Bronchial epithelial cell (primary cell): ENCODE measurements around the gene TMEM132C. TPM values are rescaled to one million over a fixed set of nuclear protein-coding genes. Genes with fewer than 3 reads are reported as not detected.

ENCODE experiments used
- DNase-seq: peaks from one replicate; pipeline ENCODE4 v3.0.0-alpha.2; 2010; ENCODE audit warnings: low read depth
- FAIRE-seq: peaks from 2 replicates; lab custom pipeline; 2011; peaks lifted over from hg19 to GRCh38; lab: Jason Lieb, UNC
- H3K27me3 ChIP-seq: 2 replicates; pipeline ENCODE4 v1.5.1; 2011; ENCODE audit warnings: low read length; ENCODE audit not compliant: control insufficient read depth, insufficient read depth
- H3K36me3 ChIP-seq: 2 replicates; pipeline ENCODE4 v1.5.1; 2011; ENCODE audit warnings: low read length; ENCODE audit not compliant: control insufficient read depth, insufficient read depth
- H3K4me3 ChIP-seq: 2 replicates; pipeline ENCODE4 v1.5.1; 2011; ENCODE audit warnings: mild to moderate bottlenecking, low read depth, low read length, control low read depth
- CTCF ChIP-seq: IDR thresholded peaks from 2 replicates; pipeline ENCODE4 v1.5.1; 2011; ENCODE audit warnings: mild to moderate bottlenecking, moderate library complexity, low read length, control low read depth, inconsistent platforms; ENCODE audit not compliant: insufficient read depth, severe bottlenecking
- total RNA-seq: library from RNA; depleted of rRNA; stranded (reverse); fragments of >200 nt; gene quantifications from 2 replicates; pipeline ENCODE4 v1.2.1, GENCODE V29; 2014

The TMEM132C gene
- total RNA-seq, 1 donor from 2014 or later: not detected

DNA sequence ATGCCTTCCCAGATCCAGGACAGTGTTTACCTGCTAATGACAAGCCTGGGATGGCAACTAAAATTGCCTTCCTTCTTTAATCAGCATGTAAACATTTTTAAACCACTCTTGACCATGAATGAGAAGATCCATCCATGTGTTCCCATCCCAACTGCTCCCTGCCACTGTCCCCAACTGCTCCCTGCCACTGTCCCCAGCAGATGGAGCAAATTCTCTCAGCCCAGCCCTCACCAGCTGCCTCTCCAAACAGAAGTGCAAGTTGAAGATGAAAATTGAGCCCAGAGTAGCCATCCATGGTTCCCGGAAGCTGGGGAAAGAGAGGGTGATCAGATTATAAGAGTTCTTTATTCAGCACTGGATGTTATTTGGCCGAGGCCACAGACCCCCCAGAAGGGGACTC lies 423.7 kb downstream of the TMEM132C start:
- Histone ChIP-seq H3K36me3 (no peaks in the 10 kb centered on the region), H3K4me3 (no peak overlapping the region), H3K27me3 (no peaks in the 10 kb centered on the region)
- DNase-seq: no peak
- no peak for TF ChIP-seq CTCF
- FAIRE-seq: no peak

GRCh38 chr12:128693115-128693514 lies 426.1 kb downstream of the TMEM132C start:
- H3K27me3 ChIP-seq: no peaks in the 10 kb centered on the region
- H3K36me3 ChIP-seq: no peaks in the 10 kb centered on the region
- TF ChIP-seq CTCF: no peak
- no peak overlapping the region for H3K4me3 ChIP-seq
- no peak for FAIRE-seq
- DNase-seq: no peak

- FAIRE-seq: no peak
- Histone ChIP-seq H3K4me3 (no peak overlapping the region), H3K27me3 (no peaks in the 10 kb centered on the region), H3K36me3 (no peaks in the 10 kb centered on the region)
- no peak for DNase-seq
- no peak for TF ChIP-seq CTCF
Observed at GRCh38 chr12:128693771-128694170, 426.8 kb downstream of the TMEM132C start.

- TF ChIP-seq CTCF: no peak
- no peak for DNase-seq
- no peak for FAIRE-seq
- Histone ChIP-seq H3K36me3 (no peaks in the 10 kb centered on the region), H3K4me3 (no peak overlapping the region), H3K27me3 (no peaks in the 10 kb centered on the region)
Observed at GRCh38 chr12:128694445-128694844, 427.5 kb downstream of the TMEM132C start.

GRCh38 chr12:128695697-128696096 lies 428.7 kb downstream of the TMEM132C start:
- Histone ChIP-seq H3K36me3 (no peaks in the 10 kb centered on the region), H3K4me3 (no peak overlapping the region), H3K27me3 (no peaks in the 10 kb centered on the region)
- FAIRE-seq (no peak), DNase-seq (no peak)
- no peak for TF ChIP-seq CTCF

GRCh38 chr12:128698301-128698972 lies 431.5 kb downstream of the TMEM132C start:
- Histone ChIP-seq H3K4me3 (no peak overlapping the region), H3K27me3 (no peaks in the 10 kb centered on the region), H3K36me3 (no peaks in the 10 kb centered on the region)
- no peak for TF ChIP-seq CTCF
- DNase-seq (no peak), FAIRE-seq (no peak)
